K562 (cell line): ENCODE results near the gene ZFPM1. TPM values are rescaled to one million over a fixed set of nuclear protein-coding genes. Genes with fewer than 3 reads are reported as not detected.

Source experiments
- ATAC-seq: fragments of 200-7000 bp; cut with Tn5 transposase; 3 replicates; pipeline ENCODE4 v1.9.1; 2020; ENCODE audit warnings: moderate library complexity
- BruUV-seq: library from RNA; stranded (reverse); fragments of 400-500 nt; replicated peaks from 2 replicates; lab custom pipeline; 2021; lab: Mats Ljungman, UMichigan
- CTCF ChIA-PET: fragments of 300-600 bp; formaldehyde crosslinking; extraction: SDS; loops from one replicate; lab custom pipeline; 2021; ENCODE audit warnings: low intra/inter-chr PET ratio; lab: Yijun Ruan, JAX
- POLR2A ChIA-PET: fragments of 300-600, 350-650 bp; sonication (Branson Sonifier 250); formaldehyde crosslinking; extraction: SDS; loops from one replicate; lab custom pipeline; 2021; ENCODE audit warnings: antibody characterized with exemption, inconsistent platforms; lab: Yijun Ruan, JAX
- DNase-seq, 4 experiments: peaks; one replicate each; pipeline versions ENCODE4 v3.0.0 to v3.0.0-alpha.2; 2011 to 2018; ENCODE audit warnings: low spot score in 3 of 4, mixed read lengths in 3 of 4; ENCODE audit errors: extremely low read depth in 1 of 4
- FAIRE-seq: peaks from 2 replicates; lab custom pipeline; 2011; peaks lifted over from hg19 to GRCh38; lab: Jason Lieb, UNC
- H2AFZ ChIP-seq: 2 replicates; pipeline ENCODE4 v1.6.0; 2011; ENCODE audit warnings: low read depth, low read length, control low read depth, inconsistent platforms
- H3K27ac ChIP-seq: fragments of 200-600 bp; 3 replicates; pipeline ENCODE4 v1.8.0; 2011; ENCODE audit warnings: low read depth, mild to moderate bottlenecking, control low read depth, inconsistent platforms, low read length, moderate library complexity, mixed read lengths; ENCODE audit errors: extremely low read depth
- H3K27me3 ChIP-seq, 2 experiments: fragments of 300-600 bp in 1 of 2; 2 replicates in 1 of 2; 3 replicates in 1 of 2; pipeline versions ENCODE4 v1.6.0 to v1.8.0; 2011; ENCODE audit warnings: inconsistent platforms in 2 of 2, low read length in 2 of 2, mild to moderate bottlenecking in 1 of 2, mixed read lengths in 1 of 2, moderate library complexity in 1 of 2; ENCODE audit not compliant: control insufficient read depth in 2 of 2, insufficient read depth in 2 of 2
- H3K36me3 ChIP-seq: fragments of 300-600 bp; 3 replicates; pipeline ENCODE4 v1.8.0; 2011; ENCODE audit warnings: mild to moderate bottlenecking, low read length, inconsistent platforms; ENCODE audit not compliant: control insufficient read depth, insufficient read depth
- H3K4me1 ChIP-seq, 2 experiments: fragments of 200-600 bp in 1 of 2; replicated peaks in 1 of 2; 2 replicates in 1 of 2; 3 replicates in 1 of 2; pipeline versions ENCODE4 v1.5.1 to v1.8.0; 2011; ENCODE audit warnings: inconsistent platforms in 2 of 2, low read length in 2 of 2, mild to moderate bottlenecking in 1 of 2, mixed read lengths in 1 of 2, moderate library complexity in 1 of 2; ENCODE audit not compliant: control insufficient read depth in 2 of 2, insufficient read depth in 2 of 2
- H3K4me2 ChIP-seq: 2 replicates; pipeline ENCODE4 v1.6.1; 2011; ENCODE audit warnings: low read length, control low read depth, inconsistent platforms, mixed read lengths; ENCODE audit not compliant: insufficient read depth
- H3K4me3 ChIP-seq: fragments of 200-600 bp; sonication (generic), shearing (Covaris generic); 2 replicates; pipeline ENCODE4 v1.5.1; 2016; ENCODE audit warnings: control low read depth, inconsistent platforms
- H3K79me2 ChIP-seq: fragments of 200-600 bp; 3 replicates; pipeline ENCODE4 v1.8.0; 2011; ENCODE audit warnings: low read length, inconsistent platforms; ENCODE audit not compliant: control insufficient read depth, insufficient read depth
- H3K9ac ChIP-seq, 2 experiments: 2 replicates each; pipeline versions ENCODE4 v1.6.0 to v1.6.1; 2011; ENCODE audit warnings: low read depth in 2 of 2, low read length in 2 of 2, control low read depth in 1 of 2, inconsistent platforms in 1 of 2, mild to moderate bottlenecking in 1 of 2, mixed read lengths in 1 of 2; ENCODE audit not compliant: insufficient read depth in 1 of 2
- H3K9me1 ChIP-seq: one replicate; pipeline ENCODE4 v1.6.0; 2011; ENCODE audit warnings: inconsistent platforms, mild to moderate bottlenecking, low read length, moderate library complexity; ENCODE audit not compliant: control insufficient read depth, insufficient read depth
- H3K9me3 ChIP-seq: replicated peaks from 2 replicates; pipeline ENCODE4 v1.5.1; 2011; ENCODE audit warnings: low read depth, low read length, inconsistent platforms; ENCODE audit not compliant: control insufficient read depth, insufficient read depth
- H4K20me1 ChIP-seq: replicated peaks from 2 replicates; pipeline ENCODE4 v1.6.1; 2011; ENCODE audit warnings: low read length, inconsistent platforms, mixed read lengths; ENCODE audit not compliant: control insufficient read depth, insufficient read depth
- MYC ChIP-seq, 2 experiments: fragments of 250-450 bp in 1 of 2; sonication (Bioruptor Pico) in 1 of 2; IDR thresholded peaks; 2 replicates each; pipeline versions ENCODE4 v1.5.1 to v1.6.1; 2012 to 2021; ENCODE audit warnings: low read depth in 2 of 2, borderline replicate concordance in 1 of 2, improper control_type of control experiment in 1 of 2, low read length in 1 of 2, mild to moderate bottlenecking in 1 of 2, moderate library complexity in 1 of 2
- PML ChIP-seq: IDR thresholded peaks from 2 replicates; pipeline ENCODE4 v1.6.1; 2012; ENCODE audit warnings: low read length, inconsistent platforms
- PRDM10 ChIP-seq: fragments of 450-650 bp; IDR thresholded peaks from 2 replicates; pipeline ENCODE4 v1.6.1; 2018; ENCODE audit not compliant: partially characterized antibody
- USF2 ChIP-seq: sonication (generic); formaldehyde crosslinking; IDR thresholded peaks from 2 replicates; pipeline ENCODE4 v1.5.0; 2020; ENCODE audit warnings: missing genetic modification reagents
- ZBTB40 ChIP-seq, 2 experiments: fragments of 450-650 bp in 1 of 2; sonication (generic) in 1 of 2; formaldehyde crosslinking in 1 of 2; IDR thresholded peaks; 2 replicates each; pipeline versions ENCODE4 v1.7.1 to v1.9.0; 2016 to 2022; ENCODE audit warnings: inconsistent platforms in 1 of 2, mild to moderate bottlenecking in 1 of 2, missing genetic modification reagents in 1 of 2
- ZBTB7A ChIP-seq: IDR thresholded peaks from 2 replicates; pipeline ENCODE4 v1.6.1; 2011; ENCODE audit warnings: low read depth, mild to moderate bottlenecking, low read length, moderate library complexity, borderline replicate concordance; ENCODE audit not compliant: control insufficient read depth
- WGBS: fragments of 100-300 bp; shearing (Covaris generic); methylation state at CpG from one replicate; pipeline ENCODE4 v1.1.6; 2016; ENCODE audit warnings: low coverage, mixed read lengths; ENCODE audit not compliant: insufficient coverage; ENCODE audit errors: missing lambda C conversion rate; 5-methylcytosine and 5-hydroxymethylcytosine counted together
- in situ Hi-C: fragments of 300-500 bp; cut with MboI; formaldehyde crosslinking; loops from 4 replicates; pipeline ENCODE4 v1.15.0; 2018; ENCODE audit warnings: inconsistent platforms, mixed read lengths
- intact Hi-C: fragments of 100-400 bp; cut with micrococcal nuclease; formaldehyde crosslinking; loops from 2 replicates; pipeline ENCODE4 v1.14.2; 2022
- polyA plus RNA-seq, 8 experiments: library from polyadenylated mRNA; depleted of rRNA in 4 of 8; stranded (reverse) in 5 of 8; unstranded in 3 of 8; fragments of >200 nt; fragmentation: Nextera tagmentation in 2 of 8; fragmentation: Illumina TruSeq in 1 of 8; extraction: Ambion mirVana in 2 of 8; extraction: Trizol in 1 of 8; gene quantifications; 2 replicates each; pipeline versions ENCODE4 v1.2.1 to v1.2.3, GENCODE V29; 2011 to 2014; ENCODE audit warnings: inconsistent platforms in 1 of 8, missing spikeins in 1 of 8
- total RNA-seq, 7 experiments: library from RNA; depleted of rRNA in 6 of 7; stranded (reverse); fragments of >200 nt in 6 of 7; fragmentation: Illumina TruSeq in 2 of 7; extraction: Trizol in 2 of 7; gene quantifications; 2 replicates each; pipeline versions ENCODE4 v1.2.1 to v1.2.3, GENCODE V29; 2011 to 2021; ENCODE audit warnings: low replicate concordance in 1 of 7

Gene ZFPM1
- total and polyA plus RNA-seq, 9 of the 15 experiments (the other 6 are each of a cell fraction or from before 2014, with no cell fraction given): 0.03 to 35.9 (median 1.4) TPM

GRCh38 chr16:88569614-88569984, 116.5 kb downstream of the ZFPM1 start:
- Histone ChIP-seq H4K20me1 (peaks cover 10% of the 10 kb centered on the region), H3K4me3 (peak overlapping the region; percentile 79), H3K9me1 (no peaks in the 10 kb centered on the region), H3K4me2 (peak overlapping the region; percentile 90), H3K79me2 (peaks cover 51% of the 10 kb centered on the region), H3K9me3 (no peaks in the 10 kb centered on the region), H2AFZ (peak overlapping the region; percentile 98), H3K27me3 (no peaks in the 10 kb centered on the region), H3K9ac (peak overlapping the region; percentile 79 to 93), H3K4me1 (peaks cover 20 to 28% of the 10 kb centered on the region in 2 experiments; a peak in 4 of 5 replicates), H3K36me3 (peaks cover 30% of the 10 kb centered on the region), H3K27ac (peak overlapping the region; percentile 67)
- TSS peak; percentile 90 for BruUV-seq
- FAIRE-seq: peak; percentile 19
- intact Hi-C loops: no loop called here
- in situ Hi-C loops: no loop called here
- DNase-seq: peak; percentile 34 to 55 (median 50)
- ChIA-PET POLR2A (interaction anchor here (0.7 to 3.7 kb wide), 9 partner anchors 9 to 132 kb away, joined by 4 to 27 read pairs (median 6); partner anchors contain the start of gene SNAI3), CTCF (interaction anchor here (0.6 kb wide), 1 partner anchor 41 kb away, joined by 4 read pairs; no protein-coding TSS in a partner anchor)
- whole genome bisulfite sequencing: 2% methylated on average over 28 of the region's 28 CpGs
- ATAC-seq: peak; percentile 66
- TF ChIP-seq USF2 (CRISPR knock-in tag): no peak
- TF ChIP-seq PRDM10: peak; percentile 8
- 0 out of 2 replicates have a peak, but pooled peaks have one; percentile 13 for TF ChIP-seq ZBTB40 (IDR thresholded peaks at IDR 0.05)
- TF ChIP-seq ZBTB40 (CRISPR knock-in tag; IDR thresholded peaks at IDR 0.05): no peak
- peak; percentile 35; the same call in 1 of the 2 replicates for TF ChIP-seq ZBTB7A
- TF ChIP-seq PML: no peak
- no peak for TF ChIP-seq MYC (IDR thresholded peaks at IDR 0.05; ENCODE audit: low read depth, low read length)
- TF ChIP-seq MYC (CRISPR knock-in tag; IDR thresholded peaks at IDR 0.05; ENCODE audit: borderline replicate concordance, low read depth): peak; percentile 54; the same call in 1 of the 2 replicates
